Retina (tissue), 1 donor: ENCODE data around the gene CASTOR1.

Experiments used
- DNase-seq: peaks from one replicate; pipeline ENCODE4 v3.0.0-alpha.2; 2016

The CASTOR1 gene

GRCh38 chr22:30318799-30319419, 29.6 kb upstream of the CASTOR1 start:
- DNase-seq: no peak

DNA sequence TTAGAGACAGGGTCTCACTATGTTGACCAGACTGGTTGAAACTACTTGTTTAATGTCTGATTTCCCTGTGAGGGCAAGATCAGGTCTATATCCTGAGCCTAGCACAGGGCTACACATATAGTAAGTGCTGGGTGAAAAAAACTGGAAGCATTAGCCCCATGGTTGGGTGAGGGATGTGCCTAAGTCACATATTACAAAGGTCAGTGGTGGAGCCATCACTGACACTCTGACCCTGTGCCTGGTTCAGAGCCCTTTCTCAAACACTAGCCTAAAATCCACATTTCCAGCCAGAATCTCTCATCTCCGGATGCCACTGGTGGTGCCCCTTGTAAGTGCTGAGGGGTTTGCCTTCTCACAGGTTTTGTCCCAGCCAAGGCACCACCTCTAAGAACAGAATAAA, 28.5 kb upstream of the CASTOR1 start:
- no peak for DNase-seq

DNA sequence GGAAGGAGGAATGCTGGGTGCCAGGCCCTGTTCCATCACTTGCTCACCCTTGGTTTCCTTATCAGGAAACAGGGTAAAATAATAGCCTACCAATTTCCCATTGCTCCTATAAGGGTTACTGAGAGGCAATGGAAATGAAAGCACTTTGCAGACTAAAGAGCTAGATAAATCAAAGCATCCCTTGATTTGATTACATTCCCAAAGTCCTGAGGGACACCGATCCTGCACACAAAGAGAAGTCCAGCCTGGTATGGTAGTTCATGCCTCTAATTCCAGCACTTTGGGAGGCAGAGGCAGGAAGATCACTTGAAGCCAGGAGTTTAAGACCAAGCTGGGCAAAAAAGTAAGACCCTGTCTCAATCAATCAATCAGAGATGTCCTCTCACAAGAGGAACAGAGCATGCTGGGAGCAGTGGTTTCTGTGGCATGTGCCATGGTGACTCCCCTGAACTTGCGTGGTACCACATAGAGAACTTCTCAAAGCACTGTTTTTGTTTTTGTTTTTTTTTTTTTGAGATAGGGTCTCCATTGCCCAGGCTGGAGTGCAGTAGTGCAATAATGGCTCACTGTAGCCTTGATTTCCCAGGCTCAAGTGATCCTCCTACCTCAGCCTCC, 26.8 kb upstream of the CASTOR1 start:
- no peak for DNase-seq

DNA sequence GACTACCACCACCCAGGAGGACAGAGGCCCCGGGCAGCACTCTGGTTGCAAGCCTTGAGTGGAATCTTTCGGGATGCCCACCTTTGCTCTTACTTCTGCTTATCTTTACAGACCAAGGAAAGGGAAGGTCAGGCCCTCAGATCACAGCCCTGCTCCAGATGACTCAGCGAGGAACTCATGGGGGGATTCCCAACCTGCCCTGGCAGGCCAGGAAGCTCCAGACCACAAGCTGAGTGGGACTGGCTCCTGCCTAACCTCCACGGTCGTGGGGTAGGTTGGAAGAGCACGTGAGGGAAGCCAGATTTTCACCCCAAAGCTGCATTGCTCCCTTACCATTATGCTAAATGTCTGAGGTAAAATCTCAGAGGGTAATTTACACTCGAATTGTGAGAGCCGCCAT, 25.6 kb upstream of the CASTOR1 start:
- DNase-seq: no peak

DNA sequence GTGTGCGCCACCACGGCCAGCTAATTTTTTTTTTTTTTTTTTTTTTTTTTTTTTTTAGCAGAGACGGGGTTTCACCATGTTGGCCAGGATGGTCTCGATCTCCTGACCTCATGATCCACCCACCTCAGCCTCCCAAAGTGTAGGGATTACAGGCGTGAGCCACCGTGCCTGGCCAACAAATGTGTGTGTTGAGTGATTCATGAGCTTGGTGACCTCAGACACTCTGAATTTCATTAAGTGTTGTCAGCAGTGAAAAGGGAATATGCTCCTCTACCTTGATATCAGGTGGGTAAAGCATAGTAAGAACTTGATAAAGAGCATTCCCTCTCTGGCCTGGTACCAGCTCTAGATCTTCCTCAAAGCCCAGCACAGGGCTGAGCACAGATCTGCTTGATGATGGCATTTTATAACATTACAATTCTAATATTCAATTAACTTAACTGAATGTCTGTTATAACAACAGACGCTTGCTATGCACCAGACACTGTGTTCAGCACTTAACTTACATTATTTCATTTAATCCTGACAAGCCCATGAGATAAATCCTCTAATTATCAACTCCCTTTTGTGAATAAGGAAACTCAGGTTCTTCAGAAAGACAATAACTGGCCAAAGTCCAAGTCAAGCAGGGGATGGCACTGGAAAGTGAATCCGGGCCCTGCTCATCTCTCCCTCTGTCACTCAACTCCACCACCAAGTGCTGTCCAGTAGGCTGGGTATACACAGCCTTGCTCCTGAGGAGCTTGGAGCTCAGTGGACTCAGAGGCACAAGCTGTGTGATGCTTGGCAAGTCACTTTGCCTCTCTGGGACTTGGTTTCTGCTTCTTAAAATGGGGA, 24.4 kb upstream of the CASTOR1 start:
- no peak for DNase-seq

DNA sequence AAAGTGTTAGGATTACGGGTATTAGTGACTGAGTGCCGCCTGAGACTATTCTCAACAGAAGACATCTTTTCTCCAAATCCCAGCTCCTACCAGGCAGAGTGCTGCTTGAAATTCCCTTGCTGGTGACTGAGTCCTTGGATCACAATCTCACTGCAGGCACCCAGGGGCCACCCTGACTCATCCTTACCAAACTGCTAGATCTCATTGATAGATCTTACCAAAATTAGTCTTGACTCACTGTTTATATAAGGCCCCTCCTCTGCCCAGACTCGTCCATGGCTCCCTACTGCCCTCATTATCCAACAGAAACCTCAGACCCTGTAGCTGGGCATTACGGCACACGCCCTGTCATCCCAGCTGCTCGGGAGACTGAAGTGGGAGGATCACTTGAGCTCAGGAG, 22.7 kb upstream of the CASTOR1 start:
- DNase-seq: no peak

GRCh38 chr22:30310881-30311771, 21.8 kb upstream of the CASTOR1 start:
- DNase-seq: no peak

- no peak for DNase-seq
These were observed 20.8 kb upstream of the CASTOR1 start for GRCh38 chr22:30309951-30310741.

DNA sequence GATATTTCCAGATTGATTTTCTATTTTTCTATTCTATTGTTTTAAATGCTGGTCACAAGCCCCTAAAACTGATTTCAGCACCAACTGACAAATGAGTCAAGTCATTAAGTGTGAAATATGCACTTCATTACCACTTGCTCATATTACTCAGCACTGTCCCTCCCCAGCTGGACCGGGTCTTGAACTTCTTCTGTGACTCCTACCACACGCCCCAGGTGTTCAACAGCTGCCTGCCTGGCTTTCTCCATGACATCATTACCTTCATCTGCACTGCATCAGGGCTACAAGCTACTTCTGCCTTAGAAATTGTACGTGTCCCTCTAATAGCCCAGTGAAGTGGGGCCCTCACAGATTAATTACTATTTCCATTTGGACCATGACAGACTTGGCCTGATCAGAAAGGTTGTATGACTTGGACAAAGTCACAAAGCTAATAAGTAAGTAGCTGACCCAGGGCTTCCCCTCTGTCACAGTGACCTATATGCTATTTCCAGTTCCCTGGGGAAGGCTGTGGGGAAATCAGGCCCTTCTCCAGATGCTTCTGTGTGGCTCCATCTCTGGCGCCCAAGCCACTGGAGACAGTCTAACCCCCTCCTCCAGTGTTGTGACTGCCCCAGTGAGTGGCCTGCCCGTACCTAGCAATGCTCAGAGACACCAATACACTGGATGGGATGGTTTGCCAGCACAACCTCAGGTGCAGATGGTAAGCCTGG, 19.4 kb upstream of the CASTOR1 start:
- DNase-seq: no peak

DNA sequence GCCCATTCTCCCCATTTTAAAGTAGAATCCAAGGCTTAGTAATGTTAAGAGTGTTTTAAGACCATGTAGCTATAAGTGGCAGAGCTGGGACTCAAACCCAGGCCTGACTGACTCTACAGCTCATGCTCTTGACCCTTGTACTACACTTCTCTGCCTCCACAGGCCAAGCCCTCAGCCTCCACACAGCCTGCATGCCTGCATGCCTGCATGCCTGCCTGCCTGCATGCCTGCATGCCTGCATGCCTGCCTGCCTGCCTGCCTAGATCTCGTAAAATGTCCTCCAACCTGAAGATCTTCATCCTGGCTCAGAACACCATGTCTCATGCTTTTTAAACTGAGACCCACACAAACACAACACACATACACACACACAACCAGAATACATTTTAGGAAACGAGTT, 18.8 kb upstream of the CASTOR1 start:
- DNase-seq: no peak

GRCh38 chr22:30307041-30307574, 17.8 kb upstream of the CASTOR1 start:
- no peak for DNase-seq

- DNase-seq: no peak
These were observed 17.3 kb upstream of the CASTOR1 start for GRCh38 chr22:30306627-30307011.

DNA sequence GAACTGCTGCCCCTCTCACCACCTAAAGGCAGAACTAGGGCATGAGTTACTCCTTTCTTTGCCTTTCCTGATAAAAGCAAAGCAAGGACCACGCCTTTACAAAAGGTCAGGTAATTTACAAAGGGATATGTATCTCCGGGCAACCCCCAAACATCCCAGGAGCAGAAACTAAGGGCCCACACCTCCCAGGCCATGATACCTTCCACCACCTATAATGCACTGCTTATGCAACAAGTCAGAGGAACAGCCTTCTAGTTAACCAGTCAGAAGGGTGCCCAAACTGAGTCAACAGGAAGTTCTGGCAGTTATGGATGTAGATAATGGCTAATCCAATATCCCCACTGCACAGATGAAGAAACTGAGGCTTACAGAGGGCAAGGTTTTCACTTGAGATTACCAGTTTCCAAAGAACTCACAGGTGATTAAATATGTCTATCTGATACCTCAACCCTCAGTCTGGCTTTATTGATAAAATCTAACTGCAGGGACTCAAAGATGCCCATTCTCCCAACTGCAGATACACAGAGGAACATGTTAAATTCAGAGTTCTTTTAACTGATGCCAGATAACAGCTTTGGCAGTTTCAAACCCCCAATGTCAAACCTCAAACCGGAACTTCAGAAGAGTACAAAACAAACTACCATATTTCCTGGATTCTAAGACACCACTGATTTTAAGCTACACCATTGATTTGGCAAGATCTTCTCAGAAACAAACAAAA, 16.8 kb upstream of the CASTOR1 start:
- DNase-seq: no peak

DNA sequence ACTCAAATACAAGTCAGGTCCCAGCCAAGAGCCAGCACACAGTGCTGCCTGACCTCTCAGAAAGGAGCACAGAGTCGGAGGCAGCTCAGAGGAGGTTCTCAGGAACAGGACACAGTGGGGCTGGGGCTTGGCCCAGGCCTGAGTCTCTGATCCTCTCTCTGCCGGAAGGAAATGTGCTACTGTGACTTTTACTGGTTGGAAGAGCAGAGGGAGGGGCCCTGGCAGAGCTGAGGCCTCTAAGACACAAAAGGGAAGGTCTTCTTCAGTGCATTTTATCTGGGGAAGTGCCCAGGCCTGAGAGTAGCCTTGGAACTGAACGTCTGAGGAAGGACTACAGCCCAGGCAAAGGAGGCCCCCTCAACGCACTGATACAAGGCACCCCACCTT, 16.2 kb upstream of the CASTOR1 start:
- no peak for DNase-seq

- no peak for DNase-seq
These were observed 15.4 kb upstream of the CASTOR1 start for GRCh38 chr22:30304495-30305244.

GRCh38 chr22:30302810-30303138, 13.5 kb upstream of the CASTOR1 start:
- no peak for DNase-seq

GRCh38 chr22:30301995-30302809, 12.9 kb upstream of the CASTOR1 start:
- DNase-seq: no peak

- DNase-seq: no peak
These were observed 10.0 kb upstream of the CASTOR1 start for GRCh38 chr22:30299322-30299721.
